Keratinocyte (primary cell): ENCODE data around the gene VWDE. TPM values are rescaled to one million over a fixed set of nuclear protein-coding genes. Genes with fewer than 3 reads are reported as not detected.
"Not testable (repeated sequence)": the region's sequence is repeated elsewhere in the genome, so short reads cannot be mapped to it uniquely, and the experiment has no call there.

Experiments used
- DNase-seq: peaks from one replicate; pipeline ENCODE4 v3.0.0-alpha.2; 2011; ENCODE audit warnings: low read depth, missing footprints, low spot score
- FAIRE-seq: peaks from 2 replicates; lab custom pipeline; 2011; peaks lifted over from hg19 to GRCh38; lab: Jason Lieb, UNC
- H2AFZ ChIP-seq: 2 replicates; pipeline ENCODE4 v1.6.0; 2012; ENCODE audit warnings: low read length, control low read depth, inconsistent platforms; ENCODE audit not compliant: control insufficient read depth
- H3K27ac ChIP-seq: 2 replicates; pipeline ENCODE4 v1.5.1; 2011; ENCODE audit warnings: low read length; ENCODE audit not compliant: control insufficient read depth, insufficient read depth
- H3K27me3 ChIP-seq: 3 replicates; pipeline ENCODE4 v1.6.0; 2011; ENCODE audit warnings: low read length; ENCODE audit not compliant: control insufficient read depth, insufficient read depth; ENCODE audit errors: extremely low read depth
- H3K36me3 ChIP-seq, 2 experiments: 2 replicates in 1 of 2; 3 replicates in 1 of 2; pipeline ENCODE4 v1.5.1; 2011; ENCODE audit warnings: low read length in 2 of 2, mild to moderate bottlenecking in 1 of 2; ENCODE audit not compliant: control insufficient read depth in 2 of 2, insufficient read depth in 2 of 2; ENCODE audit errors: extremely low read depth in 1 of 2
- H3K4me1 ChIP-seq: 3 replicates; pipeline ENCODE4 v1.5.1; 2011; ENCODE audit warnings: low read length; ENCODE audit not compliant: control insufficient read depth, insufficient read depth; ENCODE audit errors: extremely low read depth
- H3K4me2 ChIP-seq: 3 replicates; pipeline ENCODE4 v1.6.0; 2011; ENCODE audit warnings: low read depth, low read length; ENCODE audit not compliant: control insufficient read depth, insufficient read depth; ENCODE audit errors: extremely low read depth
- H3K4me3 ChIP-seq, 3 experiments: fragments of 200-600 bp in 1 of 3; sonication (generic) in 1 of 3; 2 replicates in 2 of 3; 3 replicates in 1 of 3; pipeline ENCODE4 v1.5.1; 2011 to 2016; ENCODE audit warnings: low read length in 3 of 3, mild to moderate bottlenecking in 3 of 3, control low read depth in 2 of 3, inconsistent platforms in 1 of 3, low read depth in 1 of 3, mixed read lengths in 1 of 3, mixed run types in 1 of 3, moderate library complexity in 1 of 3; ENCODE audit not compliant: control insufficient read depth in 2 of 3, insufficient read depth in 2 of 3; ENCODE audit errors: extremely low read depth in 1 of 3
- H3K79me2 ChIP-seq: 2 replicates; pipeline ENCODE4 v1.6.0; 2012; ENCODE audit warnings: low read length; ENCODE audit not compliant: control insufficient read depth, insufficient read depth
- H3K9ac ChIP-seq: 3 replicates; pipeline ENCODE4 v1.6.0; 2011; ENCODE audit warnings: low read length; ENCODE audit not compliant: control insufficient read depth, insufficient read depth; ENCODE audit errors: extremely low read depth
- H3K9me1 ChIP-seq: 3 replicates; pipeline ENCODE4 v1.6.0; 2011; ENCODE audit warnings: low read length; ENCODE audit not compliant: control insufficient read depth, insufficient read depth; ENCODE audit errors: extremely low read depth
- H3K9me3 ChIP-seq: 2 replicates; pipeline ENCODE4 v1.5.1; 2012; ENCODE audit warnings: low read depth, low read length; ENCODE audit not compliant: control insufficient read depth
- H4K20me1 ChIP-seq: 3 replicates; pipeline ENCODE4 v1.6.0; 2011; ENCODE audit warnings: low read length; ENCODE audit not compliant: control insufficient read depth, insufficient read depth; ENCODE audit errors: extremely low read depth
- EZH2 ChIP-seq: IDR thresholded peaks from one replicate; pipeline ENCODE4 v1.6.1; 2012; ENCODE audit warnings: inconsistent platforms, mild to moderate bottlenecking, low read length, moderate library complexity
- dilution Hi-C: fragments of 300-500 bp; cut with MboI; formaldehyde crosslinking; loops from one replicate; pipeline ENCODE4 v1.7.0; 2020; ENCODE audit warnings: low sequenced_read_pairs; ENCODE audit not compliant: extremely low pct_ligation_motif_present
- polyA plus RNA-seq, 5 experiments: library from polyadenylated mRNA; depleted of rRNA in 3 of 5; stranded (reverse) in 3 of 5; stranded (forward) in 1 of 5; unstranded in 1 of 5; fragments of >200 nt; gene quantifications; 1 replicate in 1 of 5; 2 replicates in 3 of 5; 3 replicates in 1 of 5; pipeline versions ENCODE4 v1.2.1 to v1.2.3, GENCODE V29; 2011 to 2012; ENCODE audit warnings: missing spikeins in 2 of 5, low read depth in 1 of 5, low replicate concordance in 1 of 5
- TF ChIP-seq, protein P1 (sequence below), 3 experiments: IDR thresholded peaks in 1 of 3; conservative IDR thresholded peaks in 1 of 3; optimal IDR thresholded peaks in 1 of 3; 2 replicates in 2 of 3; 3 replicates in 1 of 3; pipeline versions ENCODE3 to v1.5.1; 2011; ENCODE audit warnings: low read length in 3 of 3, mild to moderate bottlenecking in 3 of 3, moderate library complexity in 2 of 3, control low read depth in 1 of 3, inconsistent platforms in 1 of 3; ENCODE audit not compliant: insufficient read depth in 2 of 3; ENCODE audit errors: extremely low read depth in 1 of 3

The VWDE gene
- polyA plus RNA-seq, 1 donor (not counting 4 experiments of a cell fraction or from before 2014, with no cell fraction given) = 0.01 TPM

DNA sequence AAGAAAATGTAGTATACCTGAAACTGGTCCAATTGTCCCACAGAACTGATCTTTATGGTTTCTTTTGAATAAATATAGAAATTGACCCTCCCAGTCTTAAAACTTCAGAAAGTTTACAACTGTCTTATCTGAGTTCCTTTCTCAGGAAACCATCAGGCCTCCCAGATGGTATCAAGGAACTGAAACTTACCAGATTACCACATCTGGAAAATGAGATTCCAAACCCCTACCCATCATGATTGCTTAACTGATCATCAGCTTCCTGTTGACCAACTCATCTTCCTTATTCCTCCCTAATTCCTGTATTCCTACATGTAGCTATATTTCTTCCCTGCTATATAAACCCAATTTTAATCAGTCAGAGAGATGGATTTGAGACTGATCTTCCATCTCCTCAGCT is 5.5 kb downstream of the VWDE start:
- dilution Hi-C loops = no loop called here
- TF ChIP-seq, protein P1, sequence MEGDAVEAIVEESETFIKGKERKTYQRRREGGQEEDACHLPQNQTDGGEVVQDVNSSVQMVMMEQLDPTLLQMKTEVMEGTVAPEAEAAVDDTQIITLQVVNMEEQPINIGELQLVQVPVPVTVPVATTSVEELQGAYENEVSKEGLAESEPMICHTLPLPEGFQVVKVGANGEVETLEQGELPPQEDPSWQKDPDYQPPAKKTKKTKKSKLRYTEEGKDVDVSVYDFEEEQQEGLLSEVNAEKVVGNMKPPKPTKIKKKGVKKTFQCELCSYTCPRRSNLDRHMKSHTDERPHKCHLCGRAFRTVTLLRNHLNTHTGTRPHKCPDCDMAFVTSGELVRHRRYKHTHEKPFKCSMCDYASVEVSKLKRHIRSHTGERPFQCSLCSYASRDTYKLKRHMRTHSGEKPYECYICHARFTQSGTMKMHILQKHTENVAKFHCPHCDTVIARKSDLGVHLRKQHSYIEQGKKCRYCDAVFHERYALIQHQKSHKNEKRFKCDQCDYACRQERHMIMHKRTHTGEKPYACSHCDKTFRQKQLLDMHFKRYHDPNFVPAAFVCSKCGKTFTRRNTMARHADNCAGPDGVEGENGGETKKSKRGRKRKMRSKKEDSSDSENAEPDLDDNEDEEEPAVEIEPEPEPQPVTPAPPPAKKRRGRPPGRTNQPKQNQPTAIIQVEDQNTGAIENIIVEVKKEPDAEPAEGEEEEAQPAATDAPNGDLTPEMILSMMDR (optimal IDR thresholded peaks at IDR 0.05 in 1 of 3, IDR thresholded peaks at IDR 0.05 in 1 of 3, conservative IDR thresholded peaks at IDR 0.05 in 1 of 3; ENCODE audit: extremely low read depth in 1 of 3, insufficient read depth in 2 of 3, low read length in 3 of 3) = no peak
- no peak for TF ChIP-seq EZH2

DNA sequence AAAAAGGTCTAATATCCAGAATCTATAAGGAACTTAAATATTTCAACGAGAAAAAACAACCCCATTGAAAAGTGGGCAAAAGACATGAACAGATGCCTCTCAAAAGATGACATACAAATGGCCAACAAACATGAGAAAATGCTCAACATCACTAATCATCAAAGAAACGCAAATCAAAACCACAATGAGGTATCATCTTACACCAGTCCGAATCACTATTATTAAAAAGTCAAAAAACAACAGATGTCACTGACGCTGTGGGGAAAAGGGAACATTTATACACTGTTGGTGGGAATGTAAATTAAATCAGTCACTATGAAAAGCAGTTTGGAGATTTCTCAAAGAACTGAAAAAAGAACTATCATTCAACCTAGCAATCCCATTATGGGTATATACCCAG is 6.0 kb downstream of the VWDE start:
- no peak overlapping the region for H3K4me3 ChIP-seq
- H3K27me3 ChIP-seq = no peaks in the 10 kb centered on the region
- no peak overlapping the region for H2AFZ ChIP-seq
- no peaks in the 10 kb centered on the region for H3K36me3 ChIP-seq
- no peak for DNase-seq
- no peak overlapping the region for H3K4me2 ChIP-seq
- TF ChIP-seq, protein P1 (optimal IDR thresholded peaks at IDR 0.05 in 1 of 3, IDR thresholded peaks at IDR 0.05 in 1 of 3, conservative IDR thresholded peaks at IDR 0.05 in 1 of 3; ENCODE audit: extremely low read depth in 1 of 3, insufficient read depth in 2 of 3, low read length in 3 of 3) = no peak
- no peak for TF ChIP-seq EZH2
- no peak for FAIRE-seq
- H3K9me1 ChIP-seq = no peaks in the 10 kb centered on the region
- no peak overlapping the region for H3K27ac ChIP-seq
- no peak overlapping the region for H3K9ac ChIP-seq
- H4K20me1 ChIP-seq = no peaks in the 10 kb centered on the region
- H3K4me1 ChIP-seq = no peaks in the 10 kb centered on the region
- H3K9me3 ChIP-seq = no peaks in the 10 kb centered on the region
- dilution Hi-C loops = no loop called here
- H3K79me2 ChIP-seq = no peaks in the 10 kb centered on the region

More for the DNA sequence above, 5.5 kb downstream of the VWDE start:
- no peak for DNase-seq
- H3K9me3 ChIP-seq = no peaks in the 10 kb centered on the region
- no peaks in the 10 kb centered on the region for H3K36me3 ChIP-seq
- no peak overlapping the region for H3K4me3 ChIP-seq
- no peak for FAIRE-seq
- peaks cover 3% of the 10 kb centered on the region for H3K4me1 ChIP-seq
- H3K79me2 ChIP-seq = no peaks in the 10 kb centered on the region
- no peaks in the 10 kb centered on the region for H4K20me1 ChIP-seq
- peaks cover 2% of the 10 kb centered on the region for H3K27me3 ChIP-seq
- H2AFZ ChIP-seq = no peak overlapping the region
- H3K4me2 ChIP-seq = no peak overlapping the region
- no peak overlapping the region for H3K27ac ChIP-seq
- H3K9ac ChIP-seq = no peak overlapping the region
- H3K9me1 ChIP-seq = no peaks in the 10 kb centered on the region

DNA sequence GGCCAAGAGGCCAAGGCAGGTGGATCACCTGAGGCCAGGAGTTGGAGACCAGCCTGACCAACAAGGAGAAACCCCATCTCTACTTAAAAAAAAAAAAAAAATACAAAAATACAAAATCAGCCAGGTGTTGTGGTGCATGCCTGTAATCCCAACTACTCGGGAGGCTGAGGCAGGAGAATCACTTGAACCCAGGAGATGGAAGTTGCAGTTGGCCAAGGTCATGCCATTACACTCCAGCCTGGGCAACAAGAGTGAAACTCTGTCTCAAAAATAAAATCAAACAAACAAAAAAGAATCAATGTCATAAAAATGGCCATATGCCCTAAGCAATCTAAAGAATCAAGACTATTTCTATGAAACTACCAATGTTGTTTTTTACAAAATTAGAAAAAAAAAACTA is 7.0 kb downstream of the VWDE start:
- H4K20me1 ChIP-seq, FAIRE-seq, DNase-seq, H3K36me3 ChIP-seq, H3K79me2 ChIP-seq, H3K4me1 ChIP-seq, H2AFZ ChIP-seq, H3K27me3 ChIP-seq, H3K9me1 ChIP-seq, H3K4me2 ChIP-seq, H3K4me3 ChIP-seq, dilution Hi-C loops, H3K27ac ChIP-seq, H3K9ac ChIP-seq, H3K9me3 ChIP-seq: not testable (repeated sequence)
